ENCODE measurements around the gene SHB. TPM values are rescaled to one million over a fixed set of nuclear protein-coding genes. Genes with fewer than 3 reads are reported as not detected.

Gene SHB
- total and polyA plus RNA-seq, 2 of the 8 experiments (the other 6 are each of a cell fraction or from before 2014, with no cell fraction given) = 4.1 to 12.6 TPM

DNA sequence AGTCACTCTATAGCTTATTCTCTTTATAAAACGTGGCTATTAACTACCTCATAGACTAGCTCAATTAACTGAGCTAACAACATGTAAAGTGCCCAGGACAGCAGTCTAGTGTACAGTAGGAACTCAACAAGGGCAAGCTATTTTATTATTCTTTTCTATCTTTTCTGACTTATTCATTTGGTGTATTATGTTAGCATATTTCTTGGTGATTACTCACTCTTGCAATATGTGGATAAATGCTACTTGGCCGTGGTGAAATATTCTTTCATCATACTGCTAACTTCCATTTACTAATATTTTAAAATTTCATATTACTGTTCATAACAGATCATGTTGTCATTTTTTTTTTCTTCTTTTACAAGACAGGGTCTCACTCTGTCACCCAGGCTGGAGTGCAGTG, 170.0 kb downstream of the SHB start:
- no peak overlapping the region for H2BK12ac ChIP-seq (ENCODE audit: low read depth, low read length)
- H3K27ac ChIP-seq (ENCODE audit: low read depth, low read length) = no peak overlapping the region
- peaks cover 2 to 18% (median 13%) of the 10 kb centered on the region in 4 experiments; a peak in 7 of 8 replicates for H3K36me3 ChIP-seq (ENCODE audit: control insufficient read depth in 2 of 4, insufficient read depth in 4 of 4, low read length in 3 of 4)
- DNase-seq (ENCODE audit: low read depth in 1 of 2, low spot score in 2 of 2) (no peak), FAIRE-seq (no peak)
- H4K91ac ChIP-seq (replicated peaks; ENCODE audit: insufficient read length, low read length) = no peak overlapping the region
- no peak overlapping the region for H2BK15ac ChIP-seq (ENCODE audit: low read length)
- H3K23me2 ChIP-seq (ENCODE audit: low read depth, low read length) = peaks cover 6% of the 10 kb centered on the region
- no peak overlapping the region for H2AK5ac ChIP-seq (ENCODE audit: low read depth, low read length)
- ChIA-PET POLR2A (ENCODE audit: partially characterized antibody) (interaction anchor here (0.6 to 0.8 kb wide), 2 partner anchors 9 to 21 kb away, joined by 3 read pairs; no protein-coding TSS in a partner anchor), CTCF (ENCODE audit: partially characterized antibody) (interaction anchor here (0.5 to 1.3 kb wide), 4 partner anchors 12 to 416 kb away, joined by 3 to 4 read pairs (median 4); no protein-coding TSS in a partner anchor)
- no peak overlapping the region for H4K5ac ChIP-seq (ENCODE audit: insufficient read length, low read depth, low read length)
- H4K8ac ChIP-seq (ENCODE audit: extremely low read depth, insufficient read depth, low read length) = no peak overlapping the region
- H3K4me3 ChIP-seq (ENCODE audit: extremely low read depth in 1 of 4, insufficient read depth in 2 of 4, low read depth in 3 of 4, low read length in 4 of 4) = no peak overlapping the region
- no peaks in the 10 kb centered on the region; a peak in 1 of 7 replicates for H3K27me3 ChIP-seq (replicated peaks in 1 of 4; ENCODE audit: control insufficient read depth in 3 of 4, extremely low read depth in 1 of 4, insufficient read depth in 3 of 4, low read length in 3 of 4)
- H3K18ac ChIP-seq (ENCODE audit: extremely low read depth, low read length) = no peak overlapping the region
- no peak overlapping the region for H3K4ac ChIP-seq (replicated peaks; ENCODE audit: insufficient read length, low read depth, low read length)
- H2BK20ac ChIP-seq (ENCODE audit: low read length) = no peak overlapping the region
- 89% methylated on average over 2 of the region's 2 CpGs; no CpG with 5 or more reads in 1 of the 2 experiments for WGBS, 2 experiments (ENCODE audit: extremely low coverage in 1 of 2, insufficient coverage in 1 of 2, insufficient read length in 1 of 2, insufficient replicate concordance in 2 of 2, low coverage in 1 of 2, low lambda C conversion rate in 2 of 2, missing lambda C conversion rate in 1 of 2)
- no peak overlapping the region for H3K23ac ChIP-seq (ENCODE audit: insufficient read length)
- H2AFZ ChIP-seq (ENCODE audit: low read length) = no peak overlapping the region
- no peak overlapping the region for H3K4me2 ChIP-seq (ENCODE audit: insufficient read depth in 1 of 2, low read depth in 2 of 2, low read length in 2 of 2)
- H3K79me2 ChIP-seq (ENCODE audit: control insufficient read depth in 1 of 2, insufficient read depth in 2 of 2, low read length in 2 of 2) = 0 out of 4 replicates have a peak, but pooled peaks cover 0 to 6% of the 10 kb centered on the region in 2 experiments
- H3K56ac ChIP-seq (replicated peaks; ENCODE audit: insufficient read length, low read depth, low read length) = no peak overlapping the region
- H3K9me3 ChIP-seq (ENCODE audit: insufficient read depth in 2 of 2, low read depth in 1 of 2, low read length in 1 of 2) = no peaks in the 10 kb centered on the region
- H2BK120ac ChIP-seq (replicated peaks; ENCODE audit: low read depth, low read length) = no peak overlapping the region
- H3K9ac ChIP-seq (replicated peaks in 1 of 4; ENCODE audit: extremely low read depth in 1 of 4, low read depth in 3 of 4, low read length in 3 of 4) = no peak overlapping the region
- H4K20me1 ChIP-seq (replicated peaks in 1 of 2; ENCODE audit: control insufficient read depth in 1 of 2, insufficient read depth in 2 of 2, low read length in 2 of 2) = peaks cover 0 to 2% of the 10 kb centered on the region in 2 experiments
- H3K14ac ChIP-seq (ENCODE audit: insufficient read length) = no peak overlapping the region
- peaks cover 0 to 3% (median 1%) of the 10 kb centered on the region in 4 experiments; a peak in 2 of 7 replicates for H3K4me1 ChIP-seq (replicated peaks in 1 of 4; ENCODE audit: control insufficient read depth in 3 of 4, insufficient read depth in 4 of 4, low read length in 3 of 4)
- H3K79me1 ChIP-seq (ENCODE audit: low read depth, low read length) = peaks cover 3% of the 10 kb centered on the region; the same call in 1 of the 2 replicates
- no peak overlapping the region for H2BK5ac ChIP-seq (ENCODE audit: low read depth, low read length)
- no peak for TF ChIP-seq RXRA (IDR thresholded peaks at IDR 0.05; ENCODE audit: insufficient read depth, low read depth, low read length)
- TF ChIP-seq RAD21 (IDR thresholded peaks at IDR 0.05 in 1 of 2, conservative IDR thresholded peaks at IDR 0.05 in 1 of 2; ENCODE audit: low read depth in 2 of 2, low read length in 2 of 2) = no peak
